Endothelial cell (in vitro differentiated cells): Measurements from ENCODE around the gene PRPF19. TPM values are rescaled to one million over a fixed set of nuclear protein-coding genes. Genes with fewer than 3 reads are reported as not detected.
A peak's percentile ranks its signal among the peaks of the same experiment; 100 is the strongest.

ENCODE experiments used
- DNase-seq: peaks from one replicate; pipeline ENCODE4 v3.0.0; 2021; ENCODE audit warnings: low spot score
- H3K27ac Mint-ChIP-seq: one replicate; pipeline ENCODE4 v1.8.0; 2021; ENCODE audit warnings: mixed read lengths, inconsistent platforms; ENCODE audit not compliant: unreplicated experiment
- H3K27me3 Mint-ChIP-seq: one replicate; pipeline ENCODE4 v1.8.0; 2021; ENCODE audit warnings: mild to moderate bottlenecking, moderate library complexity, mixed read lengths, inconsistent platforms; ENCODE audit not compliant: unreplicated experiment
- H3K36me3 Mint-ChIP-seq: one replicate; pipeline ENCODE4 v1.8.0; 2021; ENCODE audit warnings: mild to moderate bottlenecking, low read depth, mixed read lengths, inconsistent platforms; ENCODE audit not compliant: unreplicated experiment
- H3K4me1 Mint-ChIP-seq: one replicate; pipeline ENCODE4 v1.8.0; 2021; ENCODE audit warnings: mild to moderate bottlenecking, mixed read lengths, inconsistent platforms; ENCODE audit not compliant: unreplicated experiment
- H3K4me3 Mint-ChIP-seq: one replicate; pipeline ENCODE4 v1.8.0; 2021; ENCODE audit warnings: mild to moderate bottlenecking, mixed read lengths, inconsistent platforms; ENCODE audit not compliant: unreplicated experiment
- H3K9me3 Mint-ChIP-seq: one replicate; pipeline ENCODE4 v1.8.0; 2021; ENCODE audit warnings: mixed read lengths, inconsistent platforms; ENCODE audit not compliant: unreplicated experiment
- long read RNA-seq: library from polyadenylated mRNA; unstranded; transcript quantifications from one replicate; pipeline ENCODE4 v2.0.0, GENCODE V29; 2020; ENCODE audit not compliant: unreplicated experiment
- total RNA-seq: library from RNA; stranded (reverse); fragmentation: NEBNext Ultra II Directional; extraction: Animal tissue kit (Norgen Biotek cat#: 25700); gene quantifications from one replicate; pipeline ENCODE4 v1.2.1, GENCODE V29; 2021; ENCODE audit not compliant: unreplicated experiment
- TF ChIP-seq, protein P1 (sequence below): fragments of 200-600 bp; sonication (generic); IDR thresholded peaks from one replicate; pipeline ENCODE4 v1.5.0; 2021; ENCODE audit warnings: antibody characterized with exemption; ENCODE audit not compliant: unreplicated experiment

PRPF19 gene
- 163 TPM for total RNA-seq
- long read RNA-seq, result 0 reads

DNA sequence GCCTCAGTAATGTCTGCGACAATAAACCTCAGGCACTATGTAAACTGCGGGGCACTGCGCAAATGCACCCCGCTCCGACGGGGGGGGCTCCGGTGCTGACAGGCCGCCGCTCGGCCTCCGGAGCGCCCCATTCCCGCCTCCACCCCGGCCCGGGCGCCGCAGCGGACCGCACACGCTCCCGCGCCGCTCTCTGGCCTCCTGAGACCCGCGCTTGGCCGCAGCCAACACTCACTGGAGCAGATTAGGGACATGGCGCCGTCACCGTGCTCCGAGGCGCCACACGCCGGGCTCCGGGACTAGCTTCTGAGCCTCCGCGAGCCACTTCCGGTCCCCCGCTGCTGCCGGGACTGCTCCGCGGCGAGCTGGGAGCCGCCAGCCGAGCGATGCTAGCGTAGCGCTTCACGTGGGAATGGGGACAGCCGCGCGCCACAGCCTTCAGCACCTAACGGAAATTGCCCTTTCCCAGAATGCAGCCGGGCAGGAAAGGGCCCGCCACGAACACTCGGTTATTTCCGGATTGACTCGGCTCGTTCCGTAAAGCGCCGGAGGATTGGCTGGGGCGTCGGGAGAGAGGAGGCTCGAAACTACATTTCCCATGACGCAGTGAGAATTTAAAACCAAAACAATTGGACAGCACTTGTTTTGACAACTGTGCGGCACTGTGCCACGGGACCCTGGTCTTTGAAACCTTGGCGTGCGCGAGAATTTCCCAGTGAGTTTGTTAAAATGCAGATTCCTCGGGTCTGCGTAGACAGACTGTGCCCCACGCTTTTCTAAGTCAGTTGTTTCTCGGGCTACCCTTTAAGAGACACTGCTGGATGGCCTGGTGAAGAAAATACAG lies at the start of gene PRPF19:
Gene PRPF19 (minus strand): TSS at position 454 of the 841 bp plus-strand sequence. CDS start 203 bp downstream, at position 251.
- Mint-ChIP-seq H3K9me3 (no peaks in the 10 kb centered on the region), H3K4me3 (peak within 1 kb of the TSS; percentile 89), H3K27me3 (peaks cover 6% of the 10 kb centered on the region), H3K27ac (peak within 1 kb of the TSS; percentile 92), H3K4me1 (peaks cover 42% of the 10 kb centered on the region), H3K36me3 (peaks cover 19% of the 10 kb centered on the region)
- TF ChIP-seq, protein P1, sequence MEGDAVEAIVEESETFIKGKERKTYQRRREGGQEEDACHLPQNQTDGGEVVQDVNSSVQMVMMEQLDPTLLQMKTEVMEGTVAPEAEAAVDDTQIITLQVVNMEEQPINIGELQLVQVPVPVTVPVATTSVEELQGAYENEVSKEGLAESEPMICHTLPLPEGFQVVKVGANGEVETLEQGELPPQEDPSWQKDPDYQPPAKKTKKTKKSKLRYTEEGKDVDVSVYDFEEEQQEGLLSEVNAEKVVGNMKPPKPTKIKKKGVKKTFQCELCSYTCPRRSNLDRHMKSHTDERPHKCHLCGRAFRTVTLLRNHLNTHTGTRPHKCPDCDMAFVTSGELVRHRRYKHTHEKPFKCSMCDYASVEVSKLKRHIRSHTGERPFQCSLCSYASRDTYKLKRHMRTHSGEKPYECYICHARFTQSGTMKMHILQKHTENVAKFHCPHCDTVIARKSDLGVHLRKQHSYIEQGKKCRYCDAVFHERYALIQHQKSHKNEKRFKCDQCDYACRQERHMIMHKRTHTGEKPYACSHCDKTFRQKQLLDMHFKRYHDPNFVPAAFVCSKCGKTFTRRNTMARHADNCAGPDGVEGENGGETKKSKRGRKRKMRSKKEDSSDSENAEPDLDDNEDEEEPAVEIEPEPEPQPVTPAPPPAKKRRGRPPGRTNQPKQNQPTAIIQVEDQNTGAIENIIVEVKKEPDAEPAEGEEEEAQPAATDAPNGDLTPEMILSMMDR, result no peak
- DNase-seq, result peak; percentile 99

DNA sequence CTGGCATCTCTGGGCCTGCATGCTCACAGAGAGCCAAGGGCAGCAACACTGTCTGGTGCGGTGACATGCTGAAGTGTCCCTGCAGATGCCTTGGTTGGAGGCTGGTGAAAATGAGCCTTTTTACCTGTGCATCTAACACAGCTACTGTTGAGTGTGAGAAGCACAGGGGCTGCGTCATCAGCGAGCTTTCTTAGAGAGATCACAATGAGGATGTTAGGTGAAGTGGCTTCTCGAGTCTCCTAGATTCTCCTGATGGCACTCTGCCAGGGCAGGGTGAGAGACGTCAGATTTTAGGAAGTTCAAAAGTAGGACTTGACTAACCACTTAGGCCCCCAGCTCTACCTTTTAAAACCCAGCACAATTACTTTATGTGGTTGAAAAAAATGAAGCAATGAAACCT lies 49.2 kb upstream of the PRPF19 start:
- peaks cover 8% of the 10 kb centered on the region for H3K27me3 Mint-ChIP-seq
- no peak for DNase-seq
- H3K4me1 Mint-ChIP-seq, result peaks cover 3% of the 10 kb centered on the region
- no peak overlapping the region for H3K27ac Mint-ChIP-seq
- no peak overlapping the region for H3K4me3 Mint-ChIP-seq
- H3K9me3 Mint-ChIP-seq, result no peaks in the 10 kb centered on the region
- no peaks in the 10 kb centered on the region for H3K36me3 Mint-ChIP-seq
- TF ChIP-seq, protein P1, result no peak

DNA sequence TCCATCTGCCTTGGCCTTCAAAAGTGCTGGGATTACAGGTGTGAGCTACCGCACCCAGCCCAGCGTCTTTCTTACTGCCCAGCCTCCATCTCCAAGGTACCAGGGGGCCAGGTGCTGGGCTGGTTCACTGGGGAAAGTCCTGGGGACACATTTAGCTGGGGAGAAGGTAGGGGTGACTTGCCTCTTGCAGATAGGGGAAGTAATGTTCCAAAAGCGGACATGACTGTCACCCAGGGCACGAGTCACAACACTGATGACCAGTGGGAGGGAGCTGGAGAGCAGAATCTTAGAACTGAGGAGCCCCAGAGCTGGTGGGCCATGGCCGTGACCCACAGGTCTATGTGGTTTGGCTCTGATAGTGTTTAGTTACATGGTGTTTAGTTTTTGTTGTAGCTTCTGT lies 48.0 kb upstream of the PRPF19 start:
- Mint-ChIP-seq H3K27ac (no peak overlapping the region), H3K36me3 (no peaks in the 10 kb centered on the region), H3K9me3 (no peaks in the 10 kb centered on the region), H3K27me3 (peaks cover 13% of the 10 kb centered on the region), H3K4me1 (peaks cover 3% of the 10 kb centered on the region), H3K4me3 (no peak overlapping the region)
- TF ChIP-seq, protein P1, result no peak
- DNase-seq, result no peak

DNA sequence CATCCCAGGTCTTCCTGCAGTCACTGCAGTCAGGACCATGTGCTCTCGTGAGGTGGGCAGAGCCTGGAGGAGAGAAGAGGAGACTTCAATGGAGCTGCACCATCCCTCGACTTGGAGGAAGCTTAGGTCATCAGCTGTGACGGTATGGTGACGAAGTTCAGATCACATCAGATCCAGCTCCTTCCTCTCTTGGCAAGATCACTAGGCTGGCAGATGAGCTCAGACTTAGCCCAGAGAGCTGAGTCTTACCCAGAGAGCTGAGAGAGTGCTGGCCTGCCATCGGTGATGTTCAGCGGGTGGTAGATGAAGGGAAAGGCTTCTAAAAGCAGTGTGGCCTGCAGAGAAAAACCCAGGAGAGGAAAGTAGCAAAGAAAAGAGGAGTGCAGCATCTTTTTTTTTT lies 47.4 kb upstream of the PRPF19 start:
- Mint-ChIP-seq H3K4me1 (peaks cover 3% of the 10 kb centered on the region), H3K27me3 (peaks cover 13% of the 10 kb centered on the region), H3K4me3 (no peak overlapping the region), H3K27ac (no peak overlapping the region), H3K9me3 (no peaks in the 10 kb centered on the region), H3K36me3 (no peaks in the 10 kb centered on the region)
- TF ChIP-seq, protein P1, result no peak
- DNase-seq, result no peak

DNA sequence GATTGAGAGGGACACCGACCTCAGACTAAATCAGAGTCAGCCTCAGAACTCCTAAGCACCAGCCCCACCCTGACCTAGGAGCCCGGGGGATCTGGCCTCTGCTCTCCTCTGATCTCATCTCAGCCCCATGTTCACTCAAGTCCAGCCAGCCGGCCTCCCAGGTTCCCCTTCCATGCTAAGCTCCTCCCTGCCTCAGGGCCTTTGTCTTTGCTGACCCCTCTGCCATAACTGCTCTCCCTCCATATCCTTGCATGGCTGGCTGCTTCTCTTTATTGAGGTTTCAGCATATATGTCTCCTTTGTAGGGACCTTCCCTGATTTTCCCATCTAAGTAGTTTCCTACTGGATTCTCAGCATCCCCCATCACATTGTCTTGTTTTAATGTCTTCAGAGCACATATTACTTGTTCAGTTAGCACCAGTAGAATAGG lies 46.4 kb upstream of the PRPF19 start:
- Mint-ChIP-seq H3K27me3 (peaks cover 13% of the 10 kb centered on the region), H3K27ac (no peak overlapping the region), H3K9me3 (no peaks in the 10 kb centered on the region), H3K4me3 (peak overlapping the region; percentile 65), H3K36me3 (no peaks in the 10 kb centered on the region), H3K4me1 (peaks cover 3% of the 10 kb centered on the region)
- DNase-seq, result no peak
- TF ChIP-seq, protein P1, result no peak
